ENCODE results near the gene GPR137C. TPM values are rescaled to one million over a fixed set of nuclear protein-coding genes. Genes with fewer than 3 reads are reported as not detected.

Gene GPR137C
- total RNA-seq, 1 experiment from 2014 or later: 1.2 TPM

DNA sequence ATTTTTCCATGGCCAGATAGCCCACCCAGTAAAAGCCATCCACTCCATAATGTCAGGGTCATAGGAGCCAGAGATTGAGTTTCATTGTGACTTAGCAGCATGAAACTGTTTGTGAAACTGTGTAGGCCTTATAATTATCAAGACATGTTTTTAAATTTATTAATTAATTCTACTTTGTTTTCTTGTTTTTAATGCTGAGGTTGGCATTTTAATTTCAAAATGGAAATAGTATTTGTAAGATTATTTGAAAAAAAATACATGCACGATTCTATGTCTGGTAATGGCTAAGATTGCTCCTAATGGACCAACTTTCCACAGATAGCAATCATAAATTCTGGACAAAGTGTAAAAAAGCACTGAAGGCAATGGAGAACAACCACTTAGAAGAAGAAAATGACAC, 67.1 kb downstream of the GPR137C start:
- H3K9me3 ChIP-seq (ENCODE audit: insufficient read depth, low read depth): no peaks in the 10 kb centered on the region
- ChIA-PET POLR2A (ENCODE audit: unreplicated experiment) (no interaction called here), CTCF (no interaction called here)
- H3K4me3 ChIP-seq: no peak overlapping the region
- intact Hi-C loops (cut with micrococcal nuclease; ENCODE audit: unreplicated experiment): no loop called here
- H3K4me1 ChIP-seq (replicated peaks; ENCODE audit: insufficient read depth): no peaks in the 10 kb centered on the region
- no peak for DNase-seq
- H3F3A ChIP-seq (ENCODE audit: insufficient read depth, low read depth): no peaks in the 10 kb centered on the region
- H3K4me2 ChIP-seq: no peak overlapping the region
- TF ChIP-seq EZH2 (IDR thresholded peaks at IDR 0.05; ENCODE audit: low read depth): no peak
- TF ChIP-seq, protein P1, sequence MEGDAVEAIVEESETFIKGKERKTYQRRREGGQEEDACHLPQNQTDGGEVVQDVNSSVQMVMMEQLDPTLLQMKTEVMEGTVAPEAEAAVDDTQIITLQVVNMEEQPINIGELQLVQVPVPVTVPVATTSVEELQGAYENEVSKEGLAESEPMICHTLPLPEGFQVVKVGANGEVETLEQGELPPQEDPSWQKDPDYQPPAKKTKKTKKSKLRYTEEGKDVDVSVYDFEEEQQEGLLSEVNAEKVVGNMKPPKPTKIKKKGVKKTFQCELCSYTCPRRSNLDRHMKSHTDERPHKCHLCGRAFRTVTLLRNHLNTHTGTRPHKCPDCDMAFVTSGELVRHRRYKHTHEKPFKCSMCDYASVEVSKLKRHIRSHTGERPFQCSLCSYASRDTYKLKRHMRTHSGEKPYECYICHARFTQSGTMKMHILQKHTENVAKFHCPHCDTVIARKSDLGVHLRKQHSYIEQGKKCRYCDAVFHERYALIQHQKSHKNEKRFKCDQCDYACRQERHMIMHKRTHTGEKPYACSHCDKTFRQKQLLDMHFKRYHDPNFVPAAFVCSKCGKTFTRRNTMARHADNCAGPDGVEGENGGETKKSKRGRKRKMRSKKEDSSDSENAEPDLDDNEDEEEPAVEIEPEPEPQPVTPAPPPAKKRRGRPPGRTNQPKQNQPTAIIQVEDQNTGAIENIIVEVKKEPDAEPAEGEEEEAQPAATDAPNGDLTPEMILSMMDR (conservative IDR thresholded peaks at IDR 0.05): no peak
- BruUV-seq (replicated peaks): no TSS peak
- no peaks in the 10 kb centered on the region for H3K36me3 ChIP-seq (ENCODE audit: low read depth)
- no peak overlapping the region for H3K27ac ChIP-seq
- H3K79me2 ChIP-seq (ENCODE audit: low read depth): no peaks in the 10 kb centered on the region
- H4K20me1 ChIP-seq (ENCODE audit: insufficient read depth): no peaks in the 10 kb centered on the region
- no peaks in the 10 kb centered on the region for H3K9me2 ChIP-seq (ENCODE audit: insufficient read depth)
- no peaks in the 10 kb centered on the region for H3K27me3 ChIP-seq (ENCODE audit: insufficient read depth, low read depth)
- no peak overlapping the region for H2AFZ ChIP-seq

DNA sequence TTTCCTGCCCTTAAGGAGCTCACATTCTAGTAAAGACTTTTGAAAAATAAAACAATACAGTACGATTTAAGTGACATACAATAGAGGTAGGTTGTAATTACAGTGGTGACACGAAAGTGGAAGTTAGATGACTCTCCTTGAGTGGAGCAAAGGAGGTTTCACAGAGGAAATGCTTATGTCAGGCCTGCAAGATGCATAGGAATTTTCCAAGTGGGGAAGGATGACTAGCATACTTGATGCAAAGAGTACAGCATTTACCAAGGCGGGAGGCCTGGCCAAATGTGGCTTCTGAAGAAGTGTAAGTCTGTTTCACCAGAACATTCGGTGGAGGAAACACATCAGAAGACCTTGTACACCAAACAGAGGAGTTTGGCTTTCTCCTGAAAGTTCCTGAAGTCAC, 87.5 kb downstream of the GPR137C start:
- intact Hi-C loops (cut with micrococcal nuclease; ENCODE audit: unreplicated experiment): no loop called here
- no peaks in the 10 kb centered on the region for H3K4me1 ChIP-seq (replicated peaks; ENCODE audit: insufficient read depth)
- no peaks in the 10 kb centered on the region for H3K9me2 ChIP-seq (ENCODE audit: insufficient read depth)
- H3F3A ChIP-seq (ENCODE audit: insufficient read depth, low read depth): no peaks in the 10 kb centered on the region
- 0 out of 2 replicates have a peak, but pooled peaks cover 4% of the 10 kb centered on the region for H3K36me3 ChIP-seq (ENCODE audit: low read depth)
- no peak overlapping the region for H3K4me3 ChIP-seq
- H2AFZ ChIP-seq: no peak overlapping the region
- ChIA-PET POLR2A (ENCODE audit: unreplicated experiment) (no interaction called here), CTCF (no interaction called here)
- no TSS peak for BruUV-seq (replicated peaks)
- no peak overlapping the region for H3K27ac ChIP-seq
- no peaks in the 10 kb centered on the region for H3K9me3 ChIP-seq (ENCODE audit: insufficient read depth, low read depth)
- no peaks in the 10 kb centered on the region for H3K27me3 ChIP-seq (ENCODE audit: insufficient read depth, low read depth)
- no peaks in the 10 kb centered on the region for H4K20me1 ChIP-seq (ENCODE audit: insufficient read depth)
- no peak for DNase-seq
- no peaks in the 10 kb centered on the region for H3K79me2 ChIP-seq (ENCODE audit: low read depth)
- H3K4me2 ChIP-seq: no peak overlapping the region
- TF ChIP-seq EZH2 (IDR thresholded peaks at IDR 0.05; ENCODE audit: low read depth): no peak
- TF ChIP-seq, protein P1 (conservative IDR thresholded peaks at IDR 0.05): no peak

DNA sequence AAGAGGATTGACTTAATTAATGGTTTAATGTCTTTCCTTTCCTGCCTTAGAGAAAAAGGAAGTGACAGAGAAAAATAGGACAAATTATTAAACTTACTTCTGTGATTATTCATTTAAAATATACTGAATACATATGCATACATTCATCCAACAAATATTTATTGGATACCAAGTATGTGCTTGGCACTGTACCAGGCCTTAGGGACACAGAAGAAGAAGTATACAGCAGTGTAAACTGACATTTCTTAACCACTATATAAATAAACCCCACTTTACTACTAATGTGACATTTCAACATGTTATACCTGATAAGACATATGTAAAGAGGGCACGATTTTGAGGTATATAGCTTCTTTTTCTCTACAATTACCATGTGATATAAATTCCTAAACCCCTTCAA, 89.1 kb downstream of the GPR137C start:
- no peak overlapping the region for H3K4me2 ChIP-seq
- TF ChIP-seq, protein P1 (conservative IDR thresholded peaks at IDR 0.05): no peak
- TF ChIP-seq EZH2 (IDR thresholded peaks at IDR 0.05; ENCODE audit: low read depth): no peak
- intact Hi-C loops (cut with micrococcal nuclease; ENCODE audit: unreplicated experiment): no loop called here
- no peaks in the 10 kb centered on the region for H3K79me2 ChIP-seq (ENCODE audit: low read depth)
- CTCF ChIA-PET: no interaction called here
- no peak overlapping the region for H3K4me3 ChIP-seq
- no peak for DNase-seq
- no peak overlapping the region for H2AFZ ChIP-seq
- H3K9me3 ChIP-seq (ENCODE audit: insufficient read depth, low read depth): no peaks in the 10 kb centered on the region
- 0 out of 2 replicates have a peak, but pooled peaks cover 12% of the 10 kb centered on the region for H3K36me3 ChIP-seq (ENCODE audit: low read depth)
- no peaks in the 10 kb centered on the region; the same call in 1 of the 2 replicates for H4K20me1 ChIP-seq (ENCODE audit: insufficient read depth)
- POLR2A ChIA-PET (ENCODE audit: unreplicated experiment): no interaction called here
- H3K27me3 ChIP-seq (ENCODE audit: insufficient read depth, low read depth): no peaks in the 10 kb centered on the region
- BruUV-seq (replicated peaks): no TSS peak
- no peaks in the 10 kb centered on the region for H3K9me2 ChIP-seq (ENCODE audit: insufficient read depth)
- no peak overlapping the region for H3K27ac ChIP-seq
- H3F3A ChIP-seq (ENCODE audit: insufficient read depth, low read depth): no peaks in the 10 kb centered on the region
- H3K4me1 ChIP-seq (replicated peaks; ENCODE audit: insufficient read depth): no peaks in the 10 kb centered on the region

Data from PC-9 (cell line).